GM13976 (cell line): ENCODE results near the gene SIGLEC9.

Experiments used
- DNase-seq: peaks from one replicate; pipeline ENCODE4 v3.0.0; 2012; ENCODE audit warnings: low spot score
- in situ Hi-C: fragments of 300-500 bp; cut with MboI; formaldehyde crosslinking; loops from one replicate; pipeline ENCODE4 v1.12.0; 2022; ENCODE audit warnings: low sequenced_read_pairs, mixed read lengths, inconsistent platforms; ENCODE audit not compliant: unreplicated experiment
- TF ChIP-seq, protein P1 (sequence below): IDR thresholded peaks from 2 replicates; pipeline ENCODE4 v1.5.1; 2012; ENCODE audit warnings: borderline replicate concordance, mild to moderate bottlenecking; ENCODE audit not compliant: insufficient read depth; ENCODE audit errors: extremely low read depth, missing control alignments, control extremely low read depth

The SIGLEC9 gene

DNA sequence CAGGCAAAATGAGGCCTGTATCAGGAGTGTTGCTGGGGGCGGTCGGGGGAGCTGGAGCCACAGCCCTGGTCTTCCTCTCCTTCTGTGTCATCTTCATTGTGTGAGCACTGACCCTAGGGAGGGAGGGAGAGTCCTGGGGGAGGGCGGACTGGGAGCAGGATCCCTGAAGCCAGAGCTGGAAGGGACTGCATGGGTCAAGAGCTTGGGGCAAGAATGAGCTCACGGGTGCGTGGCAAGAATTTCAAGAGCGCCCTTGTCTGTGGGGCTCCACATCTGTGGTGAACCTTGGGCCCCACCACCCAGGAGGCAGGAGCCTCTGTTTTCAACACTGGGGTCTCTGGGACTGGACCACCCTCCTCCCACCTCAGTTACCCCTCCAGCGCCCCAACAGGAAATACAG is 22.0 kb downstream of the SIGLEC9 start:
- in situ Hi-C loops = no loop called here
- TF ChIP-seq, protein P1, sequence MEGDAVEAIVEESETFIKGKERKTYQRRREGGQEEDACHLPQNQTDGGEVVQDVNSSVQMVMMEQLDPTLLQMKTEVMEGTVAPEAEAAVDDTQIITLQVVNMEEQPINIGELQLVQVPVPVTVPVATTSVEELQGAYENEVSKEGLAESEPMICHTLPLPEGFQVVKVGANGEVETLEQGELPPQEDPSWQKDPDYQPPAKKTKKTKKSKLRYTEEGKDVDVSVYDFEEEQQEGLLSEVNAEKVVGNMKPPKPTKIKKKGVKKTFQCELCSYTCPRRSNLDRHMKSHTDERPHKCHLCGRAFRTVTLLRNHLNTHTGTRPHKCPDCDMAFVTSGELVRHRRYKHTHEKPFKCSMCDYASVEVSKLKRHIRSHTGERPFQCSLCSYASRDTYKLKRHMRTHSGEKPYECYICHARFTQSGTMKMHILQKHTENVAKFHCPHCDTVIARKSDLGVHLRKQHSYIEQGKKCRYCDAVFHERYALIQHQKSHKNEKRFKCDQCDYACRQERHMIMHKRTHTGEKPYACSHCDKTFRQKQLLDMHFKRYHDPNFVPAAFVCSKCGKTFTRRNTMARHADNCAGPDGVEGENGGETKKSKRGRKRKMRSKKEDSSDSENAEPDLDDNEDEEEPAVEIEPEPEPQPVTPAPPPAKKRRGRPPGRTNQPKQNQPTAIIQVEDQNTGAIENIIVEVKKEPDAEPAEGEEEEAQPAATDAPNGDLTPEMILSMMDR = no peak
- no peak for DNase-seq

DNA sequence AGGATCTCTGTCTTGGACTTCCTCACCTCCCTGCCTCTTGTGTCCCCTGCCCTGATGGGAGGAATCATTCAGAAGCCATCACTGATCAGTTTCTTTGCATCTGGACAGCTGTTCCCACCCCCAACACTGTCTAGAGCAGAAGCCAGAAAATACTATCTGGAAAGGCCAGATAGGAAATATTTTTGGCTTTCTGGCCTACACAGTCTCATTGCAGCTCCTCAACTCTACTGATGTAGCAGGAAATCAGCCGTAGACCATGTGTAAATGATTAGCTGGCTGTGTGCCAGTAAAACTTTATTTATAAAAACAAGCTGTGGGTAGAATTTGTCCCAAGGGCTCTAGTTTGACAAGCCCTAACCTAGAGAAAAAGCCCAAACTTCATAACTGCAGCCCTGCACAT is 23.0 kb downstream of the SIGLEC9 start:
- no peak for DNase-seq
- in situ Hi-C loops = no loop called here
- TF ChIP-seq, protein P1 = no peak

DNA sequence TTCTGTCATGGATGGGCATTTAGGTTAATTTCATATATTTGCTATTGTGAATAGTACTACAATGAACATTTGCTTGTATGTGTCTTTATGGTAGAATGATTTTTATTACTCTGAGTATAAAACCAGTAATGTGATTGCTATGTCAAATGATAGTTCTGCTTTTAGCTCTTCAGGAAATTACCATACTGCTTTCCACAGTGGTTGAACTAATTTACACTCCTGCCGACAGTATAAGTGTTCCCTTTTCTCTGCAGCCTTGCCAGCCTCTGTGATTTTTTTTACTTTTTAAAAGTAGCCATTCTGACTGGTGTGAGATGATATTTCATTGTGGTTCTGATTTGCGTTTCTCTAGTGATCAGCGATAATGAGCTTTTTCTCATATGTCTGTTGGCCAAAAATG is 23.9 kb downstream of the SIGLEC9 start:
- TF ChIP-seq, protein P1 = no peak
- no peak for DNase-seq
- in situ Hi-C loops = no loop called here

DNA sequence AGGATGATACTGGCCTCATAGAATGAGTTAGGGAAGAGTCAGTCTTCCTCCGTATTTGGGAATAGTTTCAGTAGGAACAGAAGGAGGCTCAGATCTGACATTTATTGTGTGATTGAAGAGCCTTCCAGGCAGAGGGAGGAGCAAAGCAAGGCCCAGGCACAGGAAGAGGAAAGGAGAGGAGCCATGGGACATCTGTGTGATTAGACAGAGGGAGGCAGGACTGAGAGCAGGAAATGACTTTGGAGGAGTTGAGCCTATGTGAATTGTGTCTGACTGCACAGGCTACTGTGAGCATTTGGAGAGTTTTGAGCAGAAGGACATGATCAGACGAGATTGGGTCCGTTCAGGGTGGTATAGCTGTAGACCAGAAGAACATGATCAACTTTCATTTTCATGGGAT is 25.9 kb downstream of the SIGLEC9 start:
- DNase-seq = no peak
- in situ Hi-C loops = loop anchor here (25.0 kb wide), 1 partner anchor 512 kb away; no protein-coding TSS in a partner anchor
- TF ChIP-seq, protein P1 = no peak

DNA sequence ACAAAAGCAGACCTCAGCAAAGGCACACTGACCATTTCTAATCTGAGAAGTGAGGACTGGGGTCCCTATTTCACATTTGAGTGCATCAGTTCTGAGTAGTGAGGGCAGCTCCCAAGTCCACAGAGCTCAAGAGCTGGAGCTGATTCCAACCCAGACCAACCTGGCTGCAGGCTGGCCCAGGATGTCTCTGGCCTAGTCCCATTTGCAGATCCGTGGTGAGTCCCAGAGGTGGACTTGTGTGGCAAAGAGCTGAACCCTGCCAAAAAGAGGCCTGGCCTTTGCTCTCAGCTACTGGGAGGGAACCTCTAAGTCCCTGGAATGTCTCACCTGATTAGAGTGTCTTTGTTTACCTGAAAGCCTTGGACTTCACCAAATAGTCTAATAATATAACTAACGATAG is 32.0 kb downstream of the SIGLEC9 start:
- DNase-seq = no peak
- in situ Hi-C loops = loop anchor here (25.0 kb wide), 1 partner anchor 506 kb away; no protein-coding TSS in a partner anchor
- TF ChIP-seq, protein P1 = no peak

DNA sequence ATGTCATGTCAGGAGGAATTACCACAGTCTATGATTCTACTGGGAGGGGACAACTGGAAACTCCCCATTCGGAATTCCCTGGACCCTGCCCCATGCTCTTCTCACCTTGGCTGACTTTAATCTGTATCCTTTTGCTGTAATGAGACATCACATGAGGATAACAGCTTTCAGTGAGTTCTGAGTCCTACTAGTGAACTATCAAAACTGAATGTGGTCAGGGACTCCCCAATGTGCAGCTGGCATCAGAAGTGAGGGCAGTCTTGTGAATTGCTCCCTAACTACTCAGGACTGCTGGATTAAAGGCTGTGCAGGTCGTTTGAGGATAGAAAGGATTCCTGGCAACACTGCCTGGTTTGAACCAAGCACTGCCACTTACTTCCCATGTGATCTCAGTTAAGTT is 32.6 kb downstream of the SIGLEC9 start:
- DNase-seq = no peak
- in situ Hi-C loops = loop anchor here (25.0 kb wide), 1 partner anchor 505 kb away; no protein-coding TSS in a partner anchor
- TF ChIP-seq, protein P1 = no peak

DNA sequence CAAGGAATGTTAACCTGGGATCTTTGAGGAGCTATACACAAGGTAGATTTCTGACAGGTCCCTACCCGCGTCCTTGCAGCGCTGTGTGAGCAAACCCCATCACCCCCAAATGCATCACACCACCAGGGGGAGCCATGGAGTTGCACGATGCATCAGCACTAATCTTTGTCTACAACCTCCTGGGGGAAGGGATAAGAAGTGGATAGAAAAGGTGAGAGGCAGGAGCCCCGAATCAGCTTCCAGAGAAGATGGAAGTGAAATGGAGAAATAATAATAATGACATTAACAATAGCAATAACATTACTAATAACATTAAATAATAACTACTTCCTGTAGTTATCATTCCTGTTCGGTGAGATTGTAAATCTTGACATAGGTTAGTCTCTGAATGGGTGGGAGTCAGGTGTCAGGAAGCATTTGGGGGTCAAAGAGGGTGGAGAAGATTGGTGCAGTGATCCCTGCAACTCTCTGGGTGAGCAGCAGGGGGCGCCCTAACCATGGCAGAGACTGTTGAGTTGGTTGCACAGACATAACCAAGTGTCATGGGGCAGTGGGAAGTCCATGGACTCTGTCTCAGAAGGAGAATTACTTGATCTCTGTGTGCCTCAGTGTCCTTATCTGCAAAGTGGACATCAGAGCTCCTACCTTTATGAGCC is 33.9 kb downstream of the SIGLEC9 start:
- in situ Hi-C loops = loop anchor here (25.0 kb wide), 1 partner anchor 504 kb away; no protein-coding TSS in a partner anchor
- peak; percentile 61 for DNase-seq
- TF ChIP-seq, protein P1 = peak; percentile 77
